Measurements from ENCODE around the gene MSTN.

DNA sequence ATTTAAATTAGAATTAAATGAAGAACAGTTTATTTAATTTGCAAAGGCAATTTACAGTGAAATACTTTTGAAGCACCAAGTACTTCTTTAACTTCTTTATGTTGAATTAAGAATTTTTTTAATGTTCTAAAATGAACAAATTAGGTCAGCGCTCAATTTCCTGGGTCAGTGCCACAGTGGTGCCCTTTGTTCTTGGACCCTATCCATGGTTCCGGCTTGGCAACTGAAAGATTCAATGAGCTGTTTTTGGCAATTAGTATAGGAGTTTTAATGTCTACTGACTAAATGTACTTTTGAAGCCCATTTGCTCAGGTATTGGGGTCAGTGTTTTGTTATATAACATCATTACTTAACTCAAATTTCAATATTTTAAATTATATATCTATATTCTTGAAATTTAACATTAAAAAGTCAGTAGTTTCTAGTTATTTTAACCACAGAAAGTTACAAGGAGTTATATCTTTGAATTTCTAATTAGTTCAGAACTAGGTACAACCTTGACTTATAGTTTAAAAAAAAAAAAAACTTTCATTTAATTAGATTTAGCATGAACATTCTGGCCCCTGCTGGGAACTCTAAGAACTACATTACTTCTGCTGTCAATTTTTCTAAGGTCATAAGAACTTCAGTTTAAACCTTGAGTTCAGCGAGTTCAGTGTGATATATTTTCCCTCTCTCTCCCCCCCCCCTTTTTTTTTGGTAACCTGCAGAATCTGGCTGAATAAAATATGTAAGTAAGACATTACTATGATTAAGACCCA is 7.6 kb upstream of the MSTN start:
- TF ChIP-seq, protein P1, sequence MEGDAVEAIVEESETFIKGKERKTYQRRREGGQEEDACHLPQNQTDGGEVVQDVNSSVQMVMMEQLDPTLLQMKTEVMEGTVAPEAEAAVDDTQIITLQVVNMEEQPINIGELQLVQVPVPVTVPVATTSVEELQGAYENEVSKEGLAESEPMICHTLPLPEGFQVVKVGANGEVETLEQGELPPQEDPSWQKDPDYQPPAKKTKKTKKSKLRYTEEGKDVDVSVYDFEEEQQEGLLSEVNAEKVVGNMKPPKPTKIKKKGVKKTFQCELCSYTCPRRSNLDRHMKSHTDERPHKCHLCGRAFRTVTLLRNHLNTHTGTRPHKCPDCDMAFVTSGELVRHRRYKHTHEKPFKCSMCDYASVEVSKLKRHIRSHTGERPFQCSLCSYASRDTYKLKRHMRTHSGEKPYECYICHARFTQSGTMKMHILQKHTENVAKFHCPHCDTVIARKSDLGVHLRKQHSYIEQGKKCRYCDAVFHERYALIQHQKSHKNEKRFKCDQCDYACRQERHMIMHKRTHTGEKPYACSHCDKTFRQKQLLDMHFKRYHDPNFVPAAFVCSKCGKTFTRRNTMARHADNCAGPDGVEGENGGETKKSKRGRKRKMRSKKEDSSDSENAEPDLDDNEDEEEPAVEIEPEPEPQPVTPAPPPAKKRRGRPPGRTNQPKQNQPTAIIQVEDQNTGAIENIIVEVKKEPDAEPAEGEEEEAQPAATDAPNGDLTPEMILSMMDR (IDR thresholded peaks at IDR 0.05) = peak; percentile 21 to 57 (median 46)
- TF ChIP-seq POLR2AphosphoS5 (IDR thresholded peaks at IDR 0.05) (no peak), EP300 (IDR thresholded peaks at IDR 0.05) (no peak)
